HL-60 (cell line): ENCODE results near the gene AGPAT3.
"Not testable (repeated sequence)": the region's sequence is repeated elsewhere in the genome, so short reads cannot be mapped to it uniquely, and the experiment has no call there.

ENCODE experiments used
- DNase-seq, 2 experiments: peaks; one replicate each; pipeline ENCODE4 v3.0.0-alpha.2; 2010 to 2020; ENCODE audit warnings: low read depth in 1 of 2, low spot score in 1 of 2
- H3K27ac ChIP-seq: fragments of 250-450 bp; sonication (Bioruptor Pico); replicated peaks from 2 replicates; pipeline ENCODE4 v1.5.1; 2020; ENCODE audit warnings: mild to moderate bottlenecking, moderate library complexity
- H3K27me3 ChIP-seq: fragments of 250-450 bp; sonication (Bioruptor Pico); 2 replicates; pipeline ENCODE4 v1.5.1; 2021; ENCODE audit warnings: mild to moderate bottlenecking, moderate library complexity; ENCODE audit not compliant: insufficient read depth, poor library complexity, severe bottlenecking
- H3K4me3 ChIP-seq: replicated peaks from 2 replicates; pipeline ENCODE4 v1.5.1; 2011; ENCODE audit warnings: mild to moderate bottlenecking, control low read depth, low read length; ENCODE audit not compliant: insufficient read depth
- CTCF ChIP-seq: IDR thresholded peaks from one replicate; pipeline ENCODE4 v1.5.1; 2011; ENCODE audit warnings: low read length, control low read depth, inconsistent platforms; ENCODE audit not compliant: insufficient read depth
- GABPA ChIP-seq: IDR thresholded peaks from 2 replicates; pipeline ENCODE4 v1.6.1; 2012; ENCODE audit warnings: low read depth
- POLR2AphosphoS5 ChIP-seq: IDR thresholded peaks from 2 replicates; pipeline ENCODE4 v1.6.1; 2012; ENCODE audit warnings: low read depth
- REST ChIP-seq: IDR thresholded peaks from 2 replicates; pipeline ENCODE4 v1.6.1; 2012; ENCODE audit warnings: low read depth; ENCODE audit not compliant: insufficient replicate concordance
- SPI1 ChIP-seq: IDR thresholded peaks from 2 replicates; pipeline ENCODE4 v1.6.1; 2012; ENCODE audit warnings: low read depth, mild to moderate bottlenecking, borderline replicate concordance

The AGPAT3 gene

GRCh38 chr21:43836616-43837015 lies 28.4 kb upstream of the AGPAT3 start:
- no peak for TF ChIP-seq REST
- TF ChIP-seq POLR2AphosphoS5, result no peak
- no peak for TF ChIP-seq GABPA
- no peak for TF ChIP-seq SPI1
- no peak for TF ChIP-seq CTCF
- H3K27me3 ChIP-seq, result no peaks in the 10 kb centered on the region
- no peak overlapping the region for H3K4me3 ChIP-seq
- no peak for DNase-seq
- no peak overlapping the region for H3K27ac ChIP-seq

GRCh38 chr21:43840259-43840658 lies 24.8 kb upstream of the AGPAT3 start:
- H3K27ac ChIP-seq, result no peak overlapping the region
- no peak for DNase-seq
- H3K27me3 ChIP-seq, result no peaks in the 10 kb centered on the region
- TF ChIP-seq GABPA (no peak), SPI1 (no peak), CTCF (no peak)
- H3K4me3 ChIP-seq, result no peak overlapping the region

GRCh38 chr21:43842742-43843141 lies 22.3 kb upstream of the AGPAT3 start:
- TF ChIP-seq POLR2AphosphoS5 (no peak), SPI1 (no peak), GABPA (no peak), REST (no peak), CTCF (no peak)
- no peak for DNase-seq
- H3K27ac ChIP-seq, result no peak overlapping the region
- H3K4me3 ChIP-seq, result no peak overlapping the region
- no peaks in the 10 kb centered on the region for H3K27me3 ChIP-seq

- H3K27ac ChIP-seq, DNase-seq, H3K27me3 ChIP-seq, H3K4me3 ChIP-seq: not testable (repeated sequence)
Observed at GRCh38 chr21:43844906-43845305, 20.1 kb upstream of the AGPAT3 start.
